Right hindlimb (tissue), 1 donor: ENCODE data around the gene GUK1.
A peak's percentile ranks its signal among the peaks of the same experiment; 100 is the strongest.

ENCODE experiments used
- DNase-seq: peaks from one replicate; pipeline ENCODE4 v3.0.0-alpha.2; 2018

GUK1 gene

DNA sequence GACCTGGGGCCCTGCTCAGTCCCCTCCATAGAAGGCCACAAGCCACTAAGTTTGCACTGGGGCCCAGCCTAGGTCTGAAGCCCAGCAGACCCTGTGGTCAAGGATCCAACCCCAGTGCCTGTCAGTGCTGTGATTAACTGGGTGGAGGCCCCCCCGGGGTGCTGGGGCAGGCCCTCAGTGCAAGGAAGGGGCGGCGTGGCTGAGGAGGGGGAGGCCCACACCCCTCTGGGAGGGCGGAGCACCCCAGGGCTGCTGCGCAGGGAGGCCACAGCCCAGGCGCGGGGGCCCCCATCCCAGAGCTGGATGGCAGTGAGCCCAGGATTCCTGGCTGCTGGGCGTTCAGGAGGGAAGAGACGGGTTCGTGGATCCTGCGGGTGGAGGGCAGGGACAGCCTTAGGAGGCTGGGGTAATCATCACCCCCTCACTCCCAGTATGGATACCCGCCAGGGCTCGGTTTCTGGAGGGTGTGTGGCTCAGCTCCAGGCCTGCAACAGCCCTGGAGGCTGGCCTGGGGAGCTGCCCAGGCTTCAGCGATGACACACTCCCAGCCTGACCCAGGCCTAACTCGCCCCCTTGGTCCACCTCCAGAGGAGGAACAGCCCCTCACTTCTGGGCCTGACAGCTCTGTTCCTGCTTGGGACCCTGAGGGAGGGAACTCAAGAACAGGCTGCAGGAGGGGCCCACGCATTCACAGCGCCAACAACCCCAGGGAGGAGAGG is 10.5 kb downstream of the GUK1 start:
- DNase-seq: peak; percentile 89

DNA sequence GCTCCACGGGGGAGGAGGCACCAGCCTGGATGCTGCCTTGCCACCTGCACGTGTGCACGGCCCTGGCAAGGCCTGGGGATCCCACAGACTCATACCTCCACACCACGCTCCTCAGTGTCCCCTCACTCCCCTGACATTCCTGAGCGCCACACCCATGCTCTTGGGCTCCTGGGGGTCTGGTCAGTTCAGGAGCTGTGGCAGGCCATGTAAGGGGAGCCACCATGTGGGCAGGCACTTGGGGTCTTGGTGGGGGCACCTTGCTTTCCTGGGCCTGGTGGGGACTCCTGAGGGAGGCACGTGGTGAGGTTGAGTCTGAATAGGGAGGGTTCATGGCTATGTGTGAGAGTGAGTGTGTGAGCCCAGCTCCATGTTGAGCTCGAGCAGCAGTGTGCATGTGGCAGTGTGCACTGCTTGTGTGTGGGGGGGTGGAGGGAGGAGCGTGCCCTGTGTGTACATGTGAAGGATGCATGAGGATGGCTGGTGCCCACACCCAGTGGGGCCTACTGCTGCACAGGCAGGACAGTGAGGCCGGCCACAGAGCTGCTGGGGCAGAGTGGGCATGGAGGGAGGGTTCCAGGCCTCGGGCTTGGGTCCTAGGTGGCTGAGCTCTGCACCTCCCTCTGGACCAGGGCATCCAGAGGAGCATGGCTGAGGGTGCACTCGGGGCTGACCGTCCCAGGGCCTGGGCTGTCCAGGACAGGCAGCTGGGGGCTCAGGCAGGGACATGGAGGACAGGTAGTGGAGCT is 11.3 kb downstream of the GUK1 start:
- no peak for DNase-seq

DNA sequence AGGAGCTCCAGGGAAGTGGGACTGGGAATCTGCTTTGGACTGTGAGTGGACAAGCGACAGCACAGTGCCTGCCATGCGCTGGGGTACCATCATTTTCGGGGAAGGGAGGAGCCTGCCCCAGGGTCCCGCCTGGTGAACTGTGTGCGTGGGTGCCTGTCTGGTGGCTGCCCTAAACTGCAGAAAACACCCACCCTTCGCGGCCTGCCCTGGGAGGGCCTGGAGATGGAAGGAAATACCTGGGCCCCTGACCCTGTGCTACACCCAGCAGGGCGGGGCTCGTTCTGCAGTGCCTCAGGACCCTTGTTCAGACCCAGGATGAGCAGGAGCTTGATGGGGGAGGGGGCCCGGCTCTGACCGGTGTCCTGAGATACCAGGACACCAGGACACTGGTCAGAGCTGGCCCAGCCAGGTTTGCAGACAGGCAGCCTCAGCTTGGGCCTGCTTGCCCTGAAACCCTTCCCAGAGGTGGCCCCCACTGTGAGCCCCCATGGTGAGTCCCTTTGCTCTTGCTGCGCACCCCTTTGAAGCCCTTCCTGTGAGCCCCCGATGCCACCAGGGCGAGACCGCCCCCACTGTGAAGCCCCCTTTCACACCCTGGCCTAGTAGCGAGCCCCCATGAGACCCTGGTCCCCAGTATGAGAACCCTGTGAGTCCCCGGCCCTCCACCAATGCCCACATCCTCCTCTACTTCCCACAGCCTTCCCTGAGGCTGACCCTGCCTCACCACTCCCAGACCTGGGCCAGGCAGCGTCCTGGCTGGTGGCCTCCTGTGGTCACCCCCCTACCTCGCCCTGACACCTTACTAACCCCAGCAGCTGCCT is 12.2 kb downstream of the GUK1 start:
- DNase-seq: peak; percentile 18

DNA sequence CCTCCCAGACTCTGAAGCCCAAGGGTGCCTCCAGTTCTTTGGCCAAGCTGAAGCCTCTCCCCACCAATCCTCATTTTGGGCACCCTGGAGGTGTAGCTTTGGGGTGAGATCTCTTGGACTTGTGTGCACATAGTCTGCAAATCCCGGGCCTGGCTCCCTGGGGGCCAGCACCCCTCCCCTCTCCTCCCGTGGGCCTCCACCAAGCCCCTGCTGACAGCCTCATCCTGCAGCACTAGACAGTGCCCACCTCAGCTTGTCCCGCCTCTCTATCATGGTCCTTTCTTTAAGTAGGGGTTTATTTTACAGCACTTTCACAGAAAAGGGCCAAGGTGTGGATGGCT is 12.8 kb downstream of the GUK1 start:
- DNase-seq: no peak

DNA sequence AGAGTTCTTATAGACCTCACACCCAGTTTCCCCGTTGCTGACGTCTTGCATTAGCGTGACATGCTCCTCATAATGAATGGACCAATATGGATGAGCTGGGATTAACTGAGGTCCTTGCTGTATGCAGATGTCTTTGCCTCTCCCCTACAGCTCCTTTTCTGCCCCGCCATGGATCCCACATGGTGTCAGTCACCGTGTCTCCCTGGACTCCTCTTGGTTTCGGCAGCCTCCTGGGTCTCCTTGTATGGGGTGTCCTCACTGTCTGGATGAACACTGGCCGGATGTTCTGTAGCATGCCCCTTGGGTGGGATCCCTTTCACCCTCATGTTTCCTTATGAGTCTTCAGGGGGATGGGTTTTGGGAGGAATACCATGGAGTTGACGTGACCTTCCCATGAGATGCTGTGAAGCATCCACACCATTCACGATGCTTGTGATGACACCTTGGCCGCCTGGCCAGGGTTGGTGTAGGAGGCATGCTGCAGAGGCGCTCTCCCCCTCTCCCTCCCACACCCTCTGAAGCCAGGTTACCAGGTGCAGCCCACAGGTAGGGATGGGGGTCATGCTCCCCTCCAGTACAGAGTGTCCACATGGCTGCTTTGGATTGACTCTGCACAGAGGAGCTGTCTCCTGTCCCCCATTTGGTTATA is 14.1 kb downstream of the GUK1 start:
- no peak for DNase-seq

DNA sequence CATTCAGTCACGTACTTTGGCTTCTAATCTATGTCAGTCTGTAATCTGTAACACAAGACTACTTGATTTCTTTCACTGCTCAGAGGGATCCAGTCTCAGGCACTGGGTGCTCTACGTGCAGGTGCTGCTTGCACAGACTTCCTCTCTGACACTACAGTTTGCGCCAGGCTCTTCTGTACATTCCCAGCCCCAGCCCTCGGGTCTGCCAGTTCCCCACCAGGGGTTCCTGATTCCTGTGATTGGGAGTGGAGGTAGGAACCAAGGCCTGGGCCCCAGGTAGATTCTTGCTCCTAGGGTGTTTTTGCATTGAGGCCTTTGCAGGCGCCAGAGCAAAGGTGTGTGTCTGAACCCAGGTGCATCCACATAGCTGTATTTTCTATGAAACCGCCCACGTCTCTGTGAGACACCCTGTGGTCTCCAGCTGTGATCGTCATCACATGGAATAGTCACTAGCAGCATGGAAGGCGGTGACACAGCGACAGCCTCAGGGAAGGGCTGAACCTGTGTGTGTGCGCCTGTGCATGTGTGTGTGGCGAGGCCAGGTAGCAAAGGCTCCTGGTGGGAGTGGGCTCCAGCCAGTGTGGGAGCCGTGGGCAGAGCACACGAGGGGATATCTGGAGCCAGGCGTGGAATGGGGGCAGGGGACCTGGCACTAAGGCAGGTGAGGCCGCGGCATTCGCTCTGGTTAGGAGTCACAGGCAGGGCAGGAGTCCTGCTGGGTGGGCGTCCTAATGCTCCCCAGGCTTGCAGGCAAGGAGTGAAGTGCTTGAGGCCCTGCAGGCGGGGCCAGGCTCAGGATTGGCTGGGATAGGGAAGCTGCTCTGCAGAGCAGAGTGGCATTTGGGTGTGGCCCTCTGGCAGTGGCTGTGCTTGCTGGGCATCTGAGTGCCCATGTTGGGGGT is 14.8 kb downstream of the GUK1 start:
- no peak for DNase-seq

DNA sequence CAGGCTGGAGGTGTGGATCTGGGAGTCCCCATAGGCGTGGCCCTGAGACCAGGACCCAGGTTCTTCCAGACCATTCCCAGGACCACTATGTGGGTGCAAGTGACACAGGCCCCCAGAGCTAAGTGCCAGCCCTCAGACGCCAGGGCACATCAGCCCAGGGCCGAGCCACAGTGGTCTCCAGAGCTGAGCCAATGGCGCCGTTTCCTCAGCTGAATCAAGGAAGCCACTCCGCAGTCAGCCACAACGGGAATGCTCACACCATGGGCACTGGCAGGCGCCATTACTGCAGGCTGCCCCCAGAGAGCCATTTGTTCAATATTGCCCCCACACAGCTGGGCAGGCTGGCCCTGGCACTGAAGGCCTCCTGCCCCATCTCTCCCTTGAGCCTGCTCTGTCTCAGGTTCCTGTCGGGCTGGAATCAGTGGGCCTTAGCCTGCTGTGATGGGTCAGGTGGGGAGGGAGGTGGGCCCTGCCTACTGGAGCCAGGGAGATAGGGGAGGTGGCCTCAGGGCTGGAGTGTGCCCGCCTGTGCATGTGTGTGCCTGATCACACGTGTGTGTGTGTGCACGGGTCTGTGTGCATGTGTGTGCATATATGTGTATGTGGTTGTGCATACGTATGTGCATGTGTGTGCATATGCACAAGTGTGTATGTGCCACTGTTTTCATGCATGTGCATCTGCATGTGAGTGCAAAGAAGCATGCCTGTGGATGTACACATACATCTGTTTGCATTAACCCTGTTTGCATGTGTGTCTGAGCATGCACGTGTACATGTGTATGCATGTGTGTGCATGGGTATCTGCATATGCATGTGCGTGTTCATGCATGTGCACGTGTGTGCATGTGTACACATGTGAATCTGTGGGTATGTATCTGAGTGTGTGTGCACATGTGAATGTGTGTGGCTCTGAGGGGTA is 15.8 kb downstream of the GUK1 start:
- no peak for DNase-seq

DNA sequence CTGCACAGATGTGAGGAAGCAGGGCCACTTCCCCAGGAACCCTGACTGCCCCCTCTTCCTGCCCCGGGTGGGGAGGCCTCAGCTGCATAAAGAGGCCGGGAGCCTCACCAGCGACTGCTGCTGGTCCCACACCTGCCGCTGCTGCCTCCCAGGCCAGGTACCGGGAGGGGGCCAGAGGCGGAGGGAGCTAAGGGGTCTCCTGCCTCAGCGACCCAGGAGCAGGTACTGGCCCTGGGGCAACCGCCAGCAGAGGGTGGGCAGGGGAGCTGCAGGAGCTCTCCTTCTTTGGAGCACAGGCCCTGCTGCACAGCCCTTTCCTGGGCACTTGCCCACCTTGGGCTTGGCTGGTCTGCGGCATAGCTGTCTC is 16.4 kb downstream of the GUK1 start:
- no peak for DNase-seq

DNA sequence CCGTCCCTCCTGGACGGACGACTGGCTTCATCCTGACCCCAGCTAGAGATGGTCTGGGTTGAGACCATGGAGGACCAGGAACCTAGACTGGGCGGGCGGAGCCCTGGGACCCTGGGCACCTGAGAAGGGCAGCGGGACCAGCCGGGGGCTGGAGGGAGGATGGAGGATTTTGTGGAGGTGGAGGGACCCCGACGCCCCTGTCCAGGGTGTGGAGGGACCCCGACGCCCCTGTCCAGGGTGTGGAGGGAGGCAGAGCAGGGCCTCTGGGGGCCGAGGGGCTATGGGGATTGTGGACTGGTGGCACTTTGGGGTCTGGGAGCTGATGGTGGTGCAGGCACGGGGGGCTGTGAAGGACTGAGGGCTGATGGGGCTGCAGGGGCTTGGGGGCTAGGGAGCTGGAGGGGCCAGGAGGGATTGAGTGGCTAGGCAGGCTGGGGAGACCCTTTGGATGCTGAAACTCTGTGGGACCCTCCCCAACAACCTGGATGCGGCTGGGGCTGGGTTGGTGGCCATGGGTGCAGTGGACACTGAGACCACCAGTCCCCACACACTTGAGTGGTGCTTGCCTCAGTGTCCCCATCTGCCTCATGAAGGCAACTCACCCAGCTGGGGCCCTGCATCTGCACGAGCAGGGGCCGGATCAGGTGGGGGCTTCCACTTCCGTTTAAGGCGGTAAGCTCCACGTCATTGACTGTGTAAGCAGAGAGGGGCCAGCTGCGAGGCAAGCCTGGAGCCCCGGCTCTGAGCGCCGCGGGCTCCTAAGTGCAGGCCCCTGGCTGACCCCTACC is 17.1 kb downstream of the GUK1 start:
- no peak for DNase-seq

DNA sequence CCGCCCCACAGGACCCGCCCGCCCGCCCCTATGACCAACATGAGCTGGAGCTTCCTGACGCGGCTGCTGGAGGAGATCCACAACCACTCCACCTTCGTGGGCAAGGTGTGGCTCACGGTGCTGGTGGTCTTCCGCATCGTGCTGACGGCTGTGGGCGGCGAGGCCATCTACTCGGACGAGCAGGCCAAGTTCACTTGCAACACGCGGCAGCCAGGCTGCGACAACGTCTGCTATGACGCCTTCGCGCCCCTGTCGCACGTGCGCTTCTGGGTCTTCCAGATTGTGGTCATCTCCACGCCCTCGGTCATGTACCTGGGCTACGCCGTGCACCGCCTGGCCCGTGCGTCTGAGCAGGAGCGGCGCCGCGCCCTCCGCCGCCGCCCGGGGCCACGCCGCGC is 17.6 kb downstream of the GUK1 start:
- no peak for DNase-seq

DNA sequence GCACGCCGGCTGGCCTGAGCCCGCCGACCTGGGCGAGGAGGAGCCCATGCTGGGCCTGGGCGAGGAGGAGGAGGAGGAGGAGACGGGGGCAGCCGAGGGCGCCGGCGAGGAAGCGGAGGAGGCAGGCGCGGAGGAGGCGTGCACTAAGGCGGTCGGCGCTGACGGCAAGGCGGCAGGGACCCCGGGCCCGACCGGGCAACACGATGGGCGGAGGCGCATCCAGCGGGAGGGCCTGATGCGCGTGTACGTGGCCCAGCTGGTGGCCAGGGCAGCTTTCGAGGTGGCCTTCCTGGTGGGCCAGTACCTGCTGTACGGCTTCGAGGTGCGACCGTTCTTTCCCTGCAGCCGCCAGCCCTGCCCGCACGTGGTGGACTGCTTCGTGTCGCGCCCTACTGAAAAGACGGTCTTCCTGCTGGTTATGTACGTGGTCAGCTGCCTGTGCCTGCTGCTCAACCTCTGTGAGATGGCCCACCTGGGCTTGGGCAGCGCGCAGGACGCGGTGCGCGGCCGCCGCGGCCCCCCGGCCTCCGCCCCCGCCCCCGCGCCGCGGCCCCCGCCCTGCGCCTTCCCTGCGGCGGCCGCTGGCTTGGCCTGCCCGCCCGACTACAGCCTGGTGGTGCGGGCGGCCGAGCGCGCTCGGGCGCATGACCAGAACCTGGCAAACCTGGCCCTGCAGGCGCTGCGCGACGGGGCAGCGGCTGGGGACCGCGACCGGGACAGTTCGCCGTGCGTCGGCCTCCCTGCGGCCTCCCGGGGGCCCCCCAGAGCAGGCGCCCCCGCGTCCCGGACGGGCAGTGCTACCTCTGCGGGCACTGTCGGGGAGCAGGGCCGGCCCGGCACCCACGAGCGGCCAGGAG is 18.3 kb downstream of the GUK1 start:
- DNase-seq: no peak

DNA sequence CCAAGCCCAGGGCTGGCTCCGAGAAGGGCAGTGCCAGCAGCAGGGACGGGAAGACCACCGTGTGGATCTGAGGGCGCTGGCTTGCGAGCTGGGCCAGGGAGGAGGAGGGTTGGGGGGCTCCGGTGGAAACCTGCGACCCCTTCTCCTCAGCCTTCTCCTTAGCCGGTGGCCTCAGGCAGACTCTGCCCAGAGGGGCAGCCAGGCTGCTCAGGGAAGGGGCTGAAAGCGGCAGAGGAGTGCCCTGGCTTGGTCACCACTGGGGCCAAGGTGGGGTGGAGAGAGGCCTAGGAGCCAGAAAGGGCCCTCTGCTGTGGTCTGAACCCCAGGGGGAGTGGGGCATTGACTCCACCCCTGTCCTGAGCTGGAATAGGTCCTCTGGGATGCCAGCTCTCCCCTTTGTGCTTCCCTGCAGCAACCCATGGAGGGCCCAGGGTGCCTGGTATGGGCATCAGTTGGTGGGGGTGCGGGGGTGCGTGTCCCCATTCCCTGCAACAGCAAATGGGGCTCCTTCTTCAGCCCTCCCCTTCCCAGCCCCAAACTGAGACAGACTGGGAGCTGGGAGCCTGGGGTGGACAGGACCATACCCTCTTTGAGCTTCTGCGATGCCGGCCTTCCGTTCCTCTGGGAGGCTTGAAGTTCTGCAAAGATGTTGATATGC is 19.1 kb downstream of the GUK1 start:
- DNase-seq: no peak

DNA sequence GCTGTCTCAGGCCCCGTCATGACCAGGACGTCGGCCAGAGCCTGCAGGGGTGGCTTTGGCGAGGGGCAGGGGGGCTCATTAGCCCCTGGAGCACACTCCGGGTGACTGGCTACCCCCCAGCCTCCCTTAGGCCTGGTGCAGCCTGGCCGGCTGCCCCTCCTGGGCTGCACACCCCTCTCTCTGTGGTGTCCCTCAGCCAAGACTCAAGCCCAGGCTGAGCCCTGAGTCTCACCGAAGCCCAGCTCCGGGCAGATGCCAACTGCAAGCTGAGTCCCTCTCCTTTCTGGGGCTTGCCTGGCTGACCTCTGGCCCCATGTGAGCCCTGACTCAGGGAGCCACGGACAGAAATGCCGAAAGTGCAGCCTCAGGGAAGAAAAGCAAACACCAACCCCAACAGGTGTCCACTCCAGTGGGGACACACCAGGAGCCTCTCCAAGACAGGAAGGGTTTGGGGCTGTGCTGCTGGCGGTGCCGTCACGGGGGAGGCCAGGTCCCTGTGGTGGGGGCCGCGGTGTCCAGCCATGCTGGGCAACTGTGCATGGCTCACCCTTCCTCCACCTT is 20.2 kb downstream of the GUK1 start:
- DNase-seq: no peak

DNA sequence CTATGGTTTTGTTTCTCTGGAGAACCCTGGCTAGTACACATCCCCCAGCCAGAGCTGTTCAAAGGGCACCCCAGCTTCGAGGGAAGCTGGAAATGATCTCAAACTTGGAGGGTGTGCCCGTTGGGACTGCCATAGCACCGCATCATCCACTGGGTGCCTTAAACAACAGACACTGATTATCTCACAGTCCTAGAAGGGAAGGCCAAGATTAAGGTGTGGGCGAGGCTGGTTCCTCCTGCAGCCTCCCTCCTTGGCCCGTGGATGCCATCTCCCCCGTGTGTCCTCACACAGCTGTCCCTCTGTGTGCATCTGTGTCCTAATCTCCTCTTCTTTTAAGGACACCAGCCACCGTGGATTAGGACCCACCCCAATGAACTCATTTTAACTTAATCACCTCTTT is 21.3 kb downstream of the GUK1 start:
- no peak for DNase-seq

DNA sequence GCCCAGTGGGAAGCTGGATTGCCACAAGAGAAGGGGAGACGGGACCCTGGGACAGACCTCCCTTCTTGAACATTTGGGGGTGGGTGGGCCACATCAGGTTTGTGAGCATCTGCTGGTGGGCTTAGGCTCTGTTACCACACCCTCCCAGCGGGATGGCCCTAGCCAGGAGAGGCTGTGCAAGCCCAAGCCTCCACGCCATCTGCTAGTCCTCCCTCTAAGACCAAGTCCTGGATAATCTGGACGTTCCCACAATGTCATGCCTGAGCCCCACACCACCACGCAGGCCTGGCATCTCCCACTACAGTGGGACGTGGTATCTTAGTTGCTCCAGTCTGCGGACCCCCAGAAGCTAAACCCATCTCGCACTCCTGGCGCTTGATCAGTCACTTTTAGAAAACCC is 21.8 kb downstream of the GUK1 start:
- no peak for DNase-seq

DNA sequence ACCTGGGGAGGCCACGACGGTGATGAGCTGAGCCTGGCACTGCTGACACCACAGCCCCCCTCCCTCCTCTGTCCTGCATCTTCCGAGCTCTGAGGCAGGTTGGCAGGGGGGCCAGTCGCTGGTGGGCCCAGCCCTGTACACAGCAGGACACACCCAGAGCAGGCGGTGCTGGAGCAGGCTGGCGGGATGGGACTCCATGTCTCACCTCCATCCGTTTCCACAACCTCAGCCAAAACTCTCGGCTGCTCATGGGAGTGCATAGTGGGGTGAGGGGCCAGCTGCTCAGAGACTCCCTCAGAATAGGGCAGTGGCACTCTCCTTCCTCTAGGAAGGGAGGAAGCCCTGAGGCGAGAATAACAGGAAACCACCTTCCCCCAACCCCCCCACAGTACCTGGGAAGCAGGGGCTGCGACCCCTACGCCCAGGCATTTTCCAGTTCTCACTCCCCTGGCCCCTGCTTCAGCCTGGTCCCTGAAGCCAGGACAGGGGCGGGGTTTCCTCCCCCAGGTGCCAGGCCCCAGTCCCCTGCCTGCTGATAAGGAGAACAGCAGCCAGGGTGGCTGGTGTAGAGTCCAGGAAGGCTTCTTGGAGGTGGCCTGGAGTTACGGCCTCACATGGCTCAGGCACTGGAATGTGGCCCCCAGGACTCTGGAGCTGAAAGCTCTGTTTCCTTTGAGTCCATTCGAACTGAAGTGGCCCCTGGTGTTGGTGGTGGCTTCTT is 22.4 kb downstream of the GUK1 start:
- DNase-seq: peak; percentile 67

DNA sequence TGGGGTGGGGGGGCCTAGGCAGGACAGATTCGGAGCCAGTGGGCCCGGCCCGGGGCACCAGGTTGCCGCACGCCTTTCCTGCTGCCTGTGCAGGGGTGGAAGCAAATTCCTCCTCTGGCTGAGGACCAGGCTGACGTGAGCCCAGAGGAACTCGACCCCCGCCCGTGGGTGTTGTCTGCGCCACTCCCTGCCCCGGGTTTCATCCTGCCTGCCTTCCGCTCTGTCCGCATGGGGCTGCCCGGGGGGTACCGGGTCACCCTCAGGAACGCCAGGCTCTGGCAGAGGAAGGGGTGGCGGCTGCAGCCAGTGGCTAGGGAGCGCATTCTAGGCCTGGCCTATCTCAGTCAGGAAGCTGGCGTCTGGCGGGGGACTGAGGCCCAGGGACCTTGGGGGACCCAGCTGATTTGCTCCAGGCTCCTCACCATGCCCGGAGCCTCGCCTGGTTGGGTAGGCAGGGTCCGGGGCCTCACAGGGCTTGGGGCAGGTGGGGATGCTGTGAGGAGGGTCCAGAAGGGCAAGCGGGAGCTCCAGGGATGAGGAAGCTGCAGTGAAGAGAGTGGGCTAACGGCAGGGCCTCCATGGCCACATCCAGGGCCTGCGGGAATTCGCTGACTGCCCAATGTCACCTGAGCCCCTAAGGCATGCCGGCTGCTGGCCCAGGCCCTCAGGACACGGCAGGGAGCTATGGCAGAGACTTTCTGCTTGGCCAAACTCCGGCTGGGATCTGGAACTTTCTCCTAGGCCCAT is 23.1 kb downstream of the GUK1 start:
- peak; percentile 62 for DNase-seq
